GM18511 (cell line): ENCODE measurements around the gene TAS2R38.

Experiments used
- ATAC-seq: cut with Tn5 transposase; IDR thresholded peaks from one replicate; pipeline ENCODE4 v1.9.1; 2021; ENCODE audit warnings: mild to moderate bottlenecking, moderate library complexity; ENCODE audit not compliant: unreplicated experiment

The TAS2R38 gene

DNA sequence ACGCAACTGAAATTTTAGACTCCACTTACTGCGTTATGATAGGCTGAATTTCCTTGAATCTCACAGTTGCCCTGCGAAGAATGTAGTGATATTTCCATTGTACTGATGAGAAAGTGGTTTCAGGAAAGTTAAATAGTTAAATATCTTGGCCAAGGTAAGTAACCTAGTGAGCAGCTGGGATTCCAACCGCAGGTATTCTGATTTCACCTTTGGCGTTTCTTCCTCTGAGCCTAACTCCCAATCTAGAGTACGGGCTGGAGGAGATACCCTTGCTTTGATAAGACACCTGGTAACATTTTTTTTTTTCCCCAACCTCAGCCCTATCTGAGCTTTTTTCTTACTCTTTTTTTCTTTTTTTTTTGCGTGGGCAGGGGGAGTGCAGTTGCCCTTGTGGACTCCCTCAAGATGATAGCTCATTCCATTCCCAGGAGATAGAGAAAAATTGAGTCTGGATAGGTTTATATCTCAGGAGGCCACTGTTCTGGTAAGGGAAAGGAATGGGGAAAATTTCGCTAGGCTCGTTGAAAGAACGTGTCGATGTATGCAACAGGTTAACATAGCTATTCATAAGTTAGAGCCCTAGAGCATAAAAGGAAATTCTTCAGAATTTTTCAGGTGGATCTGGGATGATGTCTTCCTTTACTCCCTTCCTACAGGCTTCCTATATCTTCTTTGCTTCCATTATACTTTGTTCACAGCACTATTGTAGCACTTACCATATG is 3.1 kb upstream of the TAS2R38 start:
- peak; percentile 14 for ATAC-seq

GRCh38 chr7:141975806-141976523 is 2.4 kb upstream of the TAS2R38 start:
- peak; percentile 86 for ATAC-seq

- no peak for ATAC-seq
These were observed 1.3 kb upstream of the TAS2R38 start for GRCh38 chr7:141974831-141975230.

DNA sequence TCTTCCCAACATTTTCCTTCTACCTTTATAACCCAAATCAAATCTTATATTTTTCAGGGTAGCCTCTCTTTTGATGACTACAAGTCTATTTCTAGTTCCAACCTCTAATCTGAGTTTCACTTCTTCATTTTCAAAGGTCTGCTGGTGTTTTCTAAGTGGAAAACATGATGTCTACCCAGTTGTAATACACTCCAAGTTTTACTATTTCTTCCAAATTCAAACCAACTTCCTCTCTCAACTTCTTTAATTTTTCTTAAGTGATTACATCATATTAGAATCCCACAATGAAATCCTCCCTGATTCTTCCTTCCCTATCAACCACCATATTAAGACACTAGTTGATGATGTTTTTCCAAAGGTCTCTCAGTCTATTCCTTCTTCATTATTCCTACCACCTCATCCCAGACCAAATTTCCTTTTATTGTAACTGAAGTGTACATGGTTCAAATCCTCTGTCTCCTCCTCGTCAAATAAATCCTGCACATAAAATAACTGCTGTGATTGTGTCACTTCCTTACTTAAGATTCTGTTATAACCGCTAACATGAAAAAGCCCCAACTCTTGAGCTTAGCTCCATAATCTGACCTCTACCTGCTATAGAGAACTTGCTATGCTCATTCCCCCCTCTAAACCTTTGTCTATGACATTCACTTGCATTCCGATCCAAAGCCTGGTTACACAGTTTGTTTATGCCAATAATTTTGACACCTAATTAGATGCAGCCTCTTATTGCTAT is 12.7 kb downstream of the TAS2R38 start:
- peak; percentile 98 for ATAC-seq

DNA sequence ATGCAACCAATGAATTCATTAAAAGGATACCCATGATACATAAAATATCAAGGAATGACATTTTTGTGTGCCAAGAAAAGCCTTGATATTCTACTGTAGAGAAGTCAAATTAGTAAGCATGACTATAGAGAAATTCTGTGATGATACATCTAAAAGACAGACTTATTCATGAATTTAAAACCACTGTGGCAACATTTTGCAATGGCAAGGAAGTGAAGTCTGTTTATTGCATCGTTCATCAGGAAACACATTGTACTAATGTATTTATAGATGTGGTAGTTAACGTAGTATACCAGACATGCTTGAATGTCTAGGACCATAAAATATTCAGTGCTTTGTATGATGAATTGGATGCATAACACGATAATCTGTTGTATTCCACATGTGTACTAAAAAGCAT is 17.5 kb downstream of the TAS2R38 start:
- no peak for ATAC-seq

DNA sequence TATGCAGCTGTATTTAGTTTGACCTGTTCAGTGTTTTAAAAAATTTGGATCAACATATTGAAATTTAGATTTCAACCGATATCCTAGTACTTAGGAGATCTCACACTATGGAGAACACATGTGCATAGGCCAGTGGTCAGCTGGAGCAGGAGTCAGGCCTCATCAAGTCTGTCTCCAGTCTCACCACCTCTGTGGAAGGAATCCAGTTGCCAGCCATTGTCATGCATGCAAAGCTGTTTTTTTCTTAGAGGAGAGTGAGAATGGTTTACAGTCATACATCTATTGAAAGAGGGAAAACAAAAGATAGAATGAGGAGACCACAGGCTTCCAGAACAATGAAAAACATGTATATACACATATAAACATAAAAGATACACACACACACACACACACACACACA is 19.2 kb downstream of the TAS2R38 start:
- ATAC-seq: no peak

DNA sequence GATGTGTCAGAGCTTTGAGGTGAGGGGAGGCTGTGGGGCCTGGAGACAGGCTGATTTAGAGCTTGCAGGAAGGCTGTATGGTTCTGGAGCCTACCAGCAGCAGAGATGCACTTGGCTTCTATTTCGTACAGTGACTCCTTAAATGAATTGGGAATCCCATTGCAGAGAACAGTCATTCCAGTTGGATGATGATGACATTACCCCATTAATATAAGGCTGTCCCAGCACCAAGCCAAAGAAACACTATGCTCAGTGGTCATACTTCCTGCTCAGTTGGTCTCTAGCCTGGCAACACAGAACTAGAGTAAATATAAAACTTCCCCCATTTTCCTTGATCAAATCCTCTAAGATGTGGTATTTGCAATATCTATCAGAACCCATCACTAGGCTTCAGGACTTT is 21.1 kb downstream of the TAS2R38 start:
- ATAC-seq: no peak

GRCh38 chr7:141950806-141951205 is 22.8 kb downstream of the TAS2R38 start:
- no peak for ATAC-seq

GRCh38 chr7:141949911-141950310 is 23.7 kb downstream of the TAS2R38 start:
- no peak for ATAC-seq

DNA sequence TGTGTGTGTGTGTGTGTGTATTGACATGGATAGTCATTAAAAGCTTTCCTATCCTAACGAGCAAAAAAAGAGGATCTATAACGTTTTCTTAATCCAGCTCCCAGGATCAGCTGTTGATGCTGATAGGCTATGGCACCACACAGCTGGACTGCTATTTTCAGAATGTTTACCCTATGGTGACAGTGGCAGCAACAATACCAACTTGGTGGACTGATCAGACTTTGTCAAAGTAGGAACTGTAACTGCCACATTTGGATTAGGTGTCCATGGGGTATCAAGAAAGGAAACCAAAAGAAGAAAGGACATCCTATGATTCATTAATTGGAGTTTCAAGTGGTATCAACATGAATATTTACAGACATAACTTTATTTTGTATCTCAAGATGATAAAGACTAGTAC is 24.1 kb downstream of the TAS2R38 start:
- no peak for ATAC-seq

DNA sequence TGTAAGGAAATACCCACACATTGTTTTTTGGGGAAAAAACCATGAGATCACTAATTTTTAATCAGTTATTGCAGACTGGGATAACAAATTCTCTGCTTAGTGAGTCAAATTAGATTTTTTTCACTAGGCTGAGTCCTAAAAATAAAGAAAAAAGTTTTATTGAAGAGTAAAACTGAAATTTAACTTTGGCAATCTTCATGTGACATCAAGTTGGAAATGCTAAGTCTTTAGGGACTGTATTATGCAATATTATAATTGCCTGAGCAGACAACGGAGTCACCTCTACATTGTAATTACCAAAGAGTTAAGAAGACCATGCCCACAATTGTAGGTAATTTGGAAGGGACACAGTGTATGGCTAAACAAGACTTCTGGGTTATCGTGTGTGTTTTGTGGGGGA is 24.6 kb downstream of the TAS2R38 start:
- ATAC-seq: no peak

GRCh38 chr7:141946796-141947195 is 26.8 kb downstream of the TAS2R38 start, which contains the start of gene CLEC5A:
TSS of gene CLEC5A (minus strand) at chr7:141946974. CDS start at chr7:141946292, 682 bp downstream.
- ATAC-seq: no peak

DNA sequence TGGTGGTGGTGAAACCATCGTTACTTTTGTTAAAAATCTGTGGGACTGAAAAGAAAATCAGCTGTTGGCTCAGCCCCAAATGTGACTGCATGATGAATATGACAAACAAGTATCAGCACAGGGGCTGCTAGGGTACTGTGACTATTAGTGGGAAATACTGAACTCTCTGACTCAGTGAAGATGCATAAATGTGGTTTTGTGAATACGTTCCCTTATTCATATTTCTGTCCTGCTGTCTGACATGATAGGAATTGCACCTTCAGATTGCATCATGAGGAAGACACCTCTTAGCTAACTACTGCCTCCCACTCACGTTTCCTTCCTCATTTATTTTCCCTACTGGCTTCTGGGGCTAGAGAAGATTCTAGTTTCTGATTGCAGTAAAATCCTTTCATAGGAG is 28.2 kb downstream of the TAS2R38 start:
- no peak for ATAC-seq

DNA sequence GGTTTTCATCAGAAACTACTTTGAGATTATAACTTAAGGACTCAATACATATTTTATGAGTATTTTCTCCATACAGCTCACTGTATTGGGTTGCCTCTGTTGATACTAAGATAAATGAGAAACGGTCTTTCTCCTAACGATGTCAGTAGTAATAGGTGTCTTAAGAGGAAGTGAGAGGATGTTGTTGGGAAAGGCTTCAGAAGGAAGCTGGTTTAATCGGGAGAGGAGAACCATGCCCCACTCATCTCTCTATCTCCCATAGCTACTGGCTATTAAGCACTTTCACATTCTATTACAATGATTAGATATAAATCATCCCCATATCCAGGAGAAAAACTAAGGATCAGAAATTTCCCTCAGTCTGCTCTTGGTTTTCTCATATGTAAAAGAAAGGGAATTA is 28.8 kb downstream of the TAS2R38 start:
- ATAC-seq: no peak

- ATAC-seq: no peak
These were observed 29.7 kb downstream of the TAS2R38 start for GRCh38 chr7:141943846-141944245.

- ATAC-seq: no peak
These were observed 32.5 kb downstream of the TAS2R38 start for GRCh38 chr7:141941075-141941474.

GRCh38 chr7:141930211-141930610 is 43.4 kb downstream of the TAS2R38 start:
- no peak for ATAC-seq

GRCh38 chr7:141928845-141929195 is 44.8 kb downstream of the TAS2R38 start:
- no peak for ATAC-seq

GRCh38 chr7:141928146-141928844 is 45.3 kb downstream of the TAS2R38 start:
- ATAC-seq: no peak
